Measurements from ENCODE around the gene PPP2R2C. TPM values are rescaled to one million over a fixed set of nuclear protein-coding genes. Genes with fewer than 3 reads are reported as not detected.

Gene PPP2R2C
- total RNA-seq, 2 experiments from 2014 or later, result not detected

DNA sequence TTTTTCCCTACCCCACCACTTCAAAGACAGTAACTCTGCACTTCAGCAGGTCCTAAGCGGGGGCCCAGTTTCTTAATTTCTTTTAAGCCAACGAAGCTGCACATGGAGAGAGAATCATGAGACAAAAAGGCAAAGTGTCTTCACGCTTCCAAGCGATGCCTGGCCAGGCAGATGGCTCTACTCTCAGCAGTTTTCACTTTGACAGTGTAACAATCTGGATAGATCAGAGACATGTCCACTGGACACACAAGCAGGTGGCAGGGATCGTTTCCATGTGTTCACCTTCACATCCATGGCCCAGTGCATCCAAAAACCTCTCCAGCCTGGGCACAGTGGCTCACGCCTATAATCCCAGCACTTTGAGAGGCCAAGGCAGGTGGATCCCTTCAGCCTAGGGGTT lies 27.8 kb downstream of the PPP2R2C start:
- Mint-ChIP-seq H3K4me3 (no peak overlapping the region), H3K27ac (no peak overlapping the region), H3K36me3 (ENCODE audit: low read depth) (no peaks in the 10 kb centered on the region), H3K27me3 (peaks cover 13% of the 10 kb centered on the region), H3K4me1 (peaks cover 28% of the 10 kb centered on the region), H3K9me3 (no peaks in the 10 kb centered on the region)
- DNase-seq, result no peak
- CTCF ChIA-PET, result no interaction called here
- POLR2A ChIA-PET, result no interaction called here

- Mint-ChIP-seq H3K4me1 (peaks cover 28% of the 10 kb centered on the region), H3K27ac (peak overlapping the region; percentile 31), H3K27me3 (peaks cover 15% of the 10 kb centered on the region), H3K36me3 (ENCODE audit: low read depth) (no peaks in the 10 kb centered on the region), H3K4me3 (no peak overlapping the region), H3K9me3 (no peaks in the 10 kb centered on the region)
- peak; percentile 57 for DNase-seq
- ChIA-PET POLR2A (no interaction called here), CTCF (no interaction called here)
Observed at GRCh38 chr4:6443035-6444023, 29.1 kb downstream of the PPP2R2C start.

DNA sequence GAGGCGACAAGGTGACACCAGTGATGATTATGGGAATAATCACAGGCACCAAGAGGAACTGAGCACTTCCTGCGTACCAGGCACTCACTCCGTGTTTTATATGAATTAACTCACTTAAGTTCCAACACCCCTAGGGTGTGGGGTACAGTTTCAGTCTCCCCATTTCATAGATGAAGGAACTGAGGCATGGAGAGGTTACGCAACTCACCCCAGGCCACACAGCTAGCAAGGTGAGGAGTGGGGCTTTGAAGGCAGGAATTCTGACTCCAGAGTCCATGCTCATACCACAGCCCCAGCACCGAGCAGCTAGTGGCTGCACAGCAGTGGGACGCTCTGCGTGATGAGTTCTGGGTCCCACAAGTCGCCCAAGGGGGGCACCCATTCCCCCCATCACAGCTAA lies 29.9 kb downstream of the PPP2R2C start:
- Mint-ChIP-seq H3K27me3 (peaks cover 15% of the 10 kb centered on the region), H3K36me3 (ENCODE audit: low read depth) (no peaks in the 10 kb centered on the region), H3K27ac (no peak overlapping the region), H3K4me3 (no peak overlapping the region), H3K4me1 (peaks cover 26% of the 10 kb centered on the region), H3K9me3 (no peaks in the 10 kb centered on the region)
- POLR2A ChIA-PET, result no interaction called here
- DNase-seq, result no peak
- CTCF ChIA-PET, result no interaction called here

DNA sequence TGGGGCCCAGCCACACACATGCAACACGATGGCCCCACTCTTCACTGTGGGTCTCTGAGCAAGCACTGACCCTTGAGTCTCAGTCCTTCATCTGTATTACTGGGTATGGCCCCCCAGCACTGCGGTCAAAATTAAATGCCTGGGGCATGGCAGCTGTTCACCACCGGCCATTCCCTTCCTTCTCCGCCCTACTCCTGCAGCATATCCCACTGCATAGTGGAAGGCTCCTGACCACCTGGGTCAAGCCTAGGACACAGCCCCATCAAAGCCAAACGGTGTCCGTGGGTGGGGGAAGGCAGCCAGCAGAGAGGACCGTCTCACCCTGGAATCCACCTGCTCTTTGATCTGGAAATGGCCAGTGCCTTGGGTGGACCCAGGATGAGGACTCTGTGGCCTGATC lies 30.7 kb downstream of the PPP2R2C start:
- ChIA-PET CTCF (no interaction called here), POLR2A (no interaction called here)
- H3K27me3 Mint-ChIP-seq, result peaks cover 15% of the 10 kb centered on the region
- H3K9me3 Mint-ChIP-seq, result no peaks in the 10 kb centered on the region
- peaks cover 24% of the 10 kb centered on the region for H3K4me1 Mint-ChIP-seq
- H3K36me3 Mint-ChIP-seq (ENCODE audit: low read depth), result no peaks in the 10 kb centered on the region
- no peak for DNase-seq
- H3K27ac Mint-ChIP-seq, result no peak overlapping the region
- H3K4me3 Mint-ChIP-seq, result no peak overlapping the region

- Mint-ChIP-seq H3K27me3 (peaks cover 17% of the 10 kb centered on the region), H3K4me3 (no peak overlapping the region), H3K9me3 (no peaks in the 10 kb centered on the region), H3K36me3 (ENCODE audit: low read depth) (no peaks in the 10 kb centered on the region), H3K27ac (no peak overlapping the region), H3K4me1 (peaks cover 23% of the 10 kb centered on the region)
- CTCF ChIA-PET, result no interaction called here
- POLR2A ChIA-PET, result no interaction called here
- DNase-seq, result no peak
Observed at GRCh38 chr4:6441202-6441582, 31.2 kb downstream of the PPP2R2C start.

DNA sequence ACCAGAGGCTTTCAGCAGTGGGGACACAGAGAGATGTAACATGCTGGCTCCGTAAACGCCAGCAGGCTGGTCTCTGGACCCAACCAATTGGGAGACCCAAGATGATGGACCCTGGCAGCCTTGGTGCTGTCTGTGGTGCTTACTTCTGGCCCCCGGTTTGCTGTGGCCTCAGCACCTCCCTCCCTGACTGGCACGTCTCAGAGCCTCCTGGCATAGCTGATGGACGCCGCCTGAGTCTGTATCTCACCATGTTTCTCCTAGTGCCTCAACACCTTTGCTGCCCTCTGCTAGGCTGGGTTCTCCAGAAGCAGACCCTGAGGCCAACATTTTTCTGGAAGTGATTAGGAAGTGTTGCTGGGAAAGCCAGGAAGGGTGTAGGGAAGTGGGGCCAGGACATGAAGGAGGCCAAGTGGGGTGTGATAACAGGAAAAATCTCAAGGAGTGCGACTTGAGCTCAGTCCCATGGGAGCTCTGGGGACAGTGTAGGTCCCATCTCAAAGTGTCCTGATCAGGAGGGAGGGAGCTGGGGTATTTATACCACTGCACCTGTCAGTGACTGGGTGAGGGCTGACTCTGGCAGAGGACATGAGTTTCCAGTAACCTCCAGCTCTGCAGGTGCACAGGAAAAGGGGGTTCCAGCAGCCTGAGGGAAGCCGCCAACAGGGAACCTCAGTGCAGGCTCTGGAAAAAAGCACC lies 31.8 kb downstream of the PPP2R2C start:
- DNase-seq, result no peak
- Mint-ChIP-seq H3K4me1 (peaks cover 21% of the 10 kb centered on the region), H3K4me3 (no peak overlapping the region), H3K36me3 (ENCODE audit: low read depth) (no peaks in the 10 kb centered on the region), H3K27ac (no peak overlapping the region), H3K9me3 (no peaks in the 10 kb centered on the region), H3K27me3 (peaks cover 19% of the 10 kb centered on the region)
- CTCF ChIA-PET, result no interaction called here
- POLR2A ChIA-PET, result no interaction called here

DNA sequence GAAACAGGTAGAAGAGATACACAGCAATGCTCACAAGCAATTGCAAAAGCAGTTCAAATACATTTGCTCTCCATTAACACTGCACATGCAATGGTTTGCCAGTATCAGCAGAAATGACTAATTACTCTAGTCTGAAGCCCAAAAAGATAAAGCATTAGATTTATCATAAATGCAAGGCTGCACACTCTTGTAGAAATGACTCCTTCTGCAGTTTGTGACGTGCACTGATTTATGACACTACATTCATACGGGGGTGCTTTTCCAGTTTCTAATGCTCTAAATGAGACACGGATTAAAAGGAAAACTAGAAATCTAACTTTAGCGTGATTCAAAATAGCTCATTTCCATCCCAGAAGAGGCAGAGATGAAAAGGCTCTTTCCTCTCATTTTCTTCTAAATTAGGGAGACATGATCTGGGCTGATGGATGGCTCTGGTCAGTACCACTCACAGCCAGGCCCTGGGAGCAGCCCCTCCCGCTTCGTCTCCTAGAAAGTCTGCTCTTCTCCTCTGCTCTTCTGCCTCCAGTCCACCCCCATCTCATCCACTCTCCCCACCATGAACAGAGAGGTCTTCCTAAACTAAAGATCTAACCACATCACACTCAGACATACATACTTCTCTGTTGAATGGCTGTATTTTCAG lies 33.2 kb downstream of the PPP2R2C start:
- Mint-ChIP-seq H3K4me3 (no peak overlapping the region), H3K36me3 (ENCODE audit: low read depth) (peaks cover 4% of the 10 kb centered on the region), H3K9me3 (peaks cover 8% of the 10 kb centered on the region), H3K27ac (no peak overlapping the region), H3K4me1 (peaks cover 14% of the 10 kb centered on the region), H3K27me3 (peaks cover 25% of the 10 kb centered on the region)
- DNase-seq, result no peak
- ChIA-PET POLR2A (no interaction called here), CTCF (no interaction called here)

- CTCF ChIA-PET, result no interaction called here
- Mint-ChIP-seq H3K36me3 (ENCODE audit: low read depth) (peaks cover 4% of the 10 kb centered on the region), H3K27me3 (peaks cover 25% of the 10 kb centered on the region), H3K4me1 (peaks cover under 1% of the 10 kb centered on the region), H3K4me3 (no peak overlapping the region), H3K27ac (no peak overlapping the region), H3K9me3 (peaks cover 10% of the 10 kb centered on the region)
- POLR2A ChIA-PET, result no interaction called here
- DNase-seq, result no peak
Observed at GRCh38 chr4:6437826-6438238, 34.6 kb downstream of the PPP2R2C start.

- Mint-ChIP-seq H3K4me3 (no peak overlapping the region), H3K4me1 (no peaks in the 10 kb centered on the region), H3K27ac (no peak overlapping the region), H3K36me3 (ENCODE audit: low read depth) (peaks cover 4% of the 10 kb centered on the region), H3K27me3 (peaks cover 21% of the 10 kb centered on the region), H3K9me3 (peaks cover 10% of the 10 kb centered on the region)
- no peak for DNase-seq
- CTCF ChIA-PET, result no interaction called here
- POLR2A ChIA-PET, result no interaction called here
Observed at GRCh38 chr4:6435010-6435409, 37.4 kb downstream of the PPP2R2C start.

DNA sequence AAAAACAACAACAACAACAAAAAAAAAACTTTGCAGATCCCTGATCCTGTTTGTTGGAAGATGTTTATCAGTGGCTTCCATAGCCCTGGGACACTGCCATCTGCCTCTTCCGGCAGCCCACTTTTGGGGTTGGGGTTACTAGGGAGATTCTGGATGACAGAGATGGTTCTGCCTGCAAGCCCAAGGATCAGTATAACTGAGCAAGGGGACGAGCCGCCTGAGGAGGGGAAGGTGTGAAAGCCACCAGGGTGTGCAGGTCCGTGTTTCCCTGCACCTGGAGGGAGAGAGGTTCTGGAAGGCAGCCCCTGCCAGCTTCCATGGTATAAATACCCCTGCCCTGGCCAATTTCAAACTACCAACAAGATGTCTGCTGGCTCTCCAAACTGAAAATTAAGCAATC lies 41.5 kb downstream of the PPP2R2C start:
- CTCF ChIA-PET, result no interaction called here
- H3K4me3 Mint-ChIP-seq, result no peak overlapping the region
- peaks cover 10% of the 10 kb centered on the region for H3K9me3 Mint-ChIP-seq
- H3K27ac Mint-ChIP-seq, result no peak overlapping the region
- H3K36me3 Mint-ChIP-seq (ENCODE audit: low read depth), result peaks cover 4% of the 10 kb centered on the region
- DNase-seq, result no peak
- POLR2A ChIA-PET, result no interaction called here
- H3K4me1 Mint-ChIP-seq, result no peaks in the 10 kb centered on the region
- peaks cover 10% of the 10 kb centered on the region for H3K27me3 Mint-ChIP-seq

DNA sequence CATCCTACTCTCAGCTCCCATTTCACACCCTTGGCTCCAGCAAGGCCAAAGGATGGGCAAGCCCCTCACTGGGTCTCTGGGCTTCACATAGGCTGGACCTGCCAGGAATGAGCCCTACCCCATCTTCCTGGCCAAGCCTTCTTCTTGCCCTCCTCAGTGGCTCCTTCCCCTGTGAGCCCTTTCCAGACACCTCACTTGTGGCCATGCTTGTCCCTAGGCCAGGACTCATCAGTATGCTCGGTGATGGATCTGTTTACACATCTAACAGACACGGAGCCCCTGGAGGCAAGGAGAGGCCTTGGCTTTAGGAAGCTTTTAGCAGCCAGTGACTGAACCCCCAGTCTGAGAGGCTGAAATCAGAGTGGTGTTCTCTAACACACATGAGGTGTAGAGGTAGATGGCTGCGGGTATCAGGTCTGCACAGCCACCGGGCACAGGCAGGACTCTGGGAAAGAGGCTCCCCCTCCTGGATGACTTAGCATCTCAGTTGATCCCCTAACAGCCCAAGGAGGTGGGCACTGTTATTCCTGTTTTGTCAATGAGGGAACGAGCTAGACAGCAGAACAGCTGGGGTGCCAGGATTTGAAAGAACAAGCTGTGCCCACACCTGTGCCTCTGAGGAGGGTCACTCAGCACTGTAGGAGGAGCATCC lies 44.8 kb downstream of the PPP2R2C start:
- ChIA-PET POLR2A (no interaction called here), CTCF (no interaction called here)
- no peaks in the 10 kb centered on the region for H3K9me3 Mint-ChIP-seq
- no peak overlapping the region for H3K4me3 Mint-ChIP-seq
- no peak for DNase-seq
- H3K27ac Mint-ChIP-seq, result no peak overlapping the region
- H3K4me1 Mint-ChIP-seq, result no peaks in the 10 kb centered on the region
- peaks cover 8% of the 10 kb centered on the region for H3K27me3 Mint-ChIP-seq
- H3K36me3 Mint-ChIP-seq (ENCODE audit: low read depth), result no peaks in the 10 kb centered on the region

- no peak for DNase-seq
- CTCF ChIA-PET, result no interaction called here
- no peaks in the 10 kb centered on the region for H3K4me1 Mint-ChIP-seq
- no peaks in the 10 kb centered on the region for H3K36me3 Mint-ChIP-seq (ENCODE audit: low read depth)
- H3K9me3 Mint-ChIP-seq, result no peaks in the 10 kb centered on the region
- POLR2A ChIA-PET, result no interaction called here
- peaks cover 6% of the 10 kb centered on the region for H3K27me3 Mint-ChIP-seq
- no peak overlapping the region for H3K4me3 Mint-ChIP-seq
- no peak overlapping the region for H3K27ac Mint-ChIP-seq
Observed at GRCh38 chr4:6426571-6427438, 45.6 kb downstream of the PPP2R2C start.

Data from activated CD4-positive, alpha-beta memory T cell treated with anti-CD3 and anti-CD28 coated beads, Interleukin-2, amount 10 ng/mL, durations not matched to agents 7 days and 5 days (primary cell).